GM19035 (cell line): Measurements from ENCODE around the gene XKR7.
"Not testable (repeated sequence)": the region's sequence is repeated elsewhere in the genome, so short reads cannot be mapped to it uniquely, and the experiment has no call there.

ENCODE experiments used
- ATAC-seq: cut with Tn5 transposase; IDR thresholded peaks from one replicate; pipeline ENCODE4 v1.9.1; 2021; ENCODE audit not compliant: unreplicated experiment

XKR7 gene

GRCh38 chr20:32012159-32012688 is 44.3 kb downstream of the XKR7 start:
- no peak for ATAC-seq

- no peak for ATAC-seq
Observed at GRCh38 chr20:32013326-32013725, 45.4 kb downstream of the XKR7 start.

GRCh38 chr20:32017711-32018251 is 49.8 kb downstream of the XKR7 start:
- ATAC-seq: no peak

GRCh38 chr20:32018269-32019155 is 50.6 kb downstream of the XKR7 start:
- no peak for ATAC-seq

GRCh38 chr20:32019156-32019510 is 51.2 kb downstream of the XKR7 start:
- ATAC-seq: no peak

- ATAC-seq: no peak
Observed at GRCh38 chr20:32019563-32020463, 51.9 kb downstream of the XKR7 start.

- no peak for ATAC-seq
Observed at GRCh38 chr20:32021091-32021490, 53.1 kb downstream of the XKR7 start.

- ATAC-seq: no peak
Observed at GRCh38 chr20:32024683-32025295, 56.8 kb downstream of the XKR7 start.

- ATAC-seq: no peak
Observed at GRCh38 chr20:32027643-32028042, 59.7 kb downstream of the XKR7 start.

GRCh38 chr20:32028647-32029372 is 60.9 kb downstream of the XKR7 start:
- no peak for ATAC-seq

GRCh38 chr20:32029561-32029960 is 61.6 kb downstream of the XKR7 start:
- ATAC-seq: no peak

GRCh38 chr20:32031007-32031958 is 63.3 kb downstream of the XKR7 start:
- ATAC-seq: no peak

- ATAC-seq: no peak
Observed at GRCh38 chr20:32033316-32033715, 65.4 kb downstream of the XKR7 start.

GRCh38 chr20:32033721-32034120 is 65.8 kb downstream of the XKR7 start:
- not testable (repeated sequence) for ATAC-seq

GRCh38 chr20:32034581-32035425 is 66.9 kb downstream of the XKR7 start:
- ATAC-seq: no peak

- no peak for ATAC-seq
Observed at GRCh38 chr20:32035426-32035779, 67.5 kb downstream of the XKR7 start.

GRCh38 chr20:32036252-32036651 is 68.3 kb downstream of the XKR7 start:
- no peak for ATAC-seq

- no peak for ATAC-seq
Observed at GRCh38 chr20:32036716-32037485, 69.0 kb downstream of the XKR7 start.
